Mesendoderm (in vitro differentiated cells): Measurements from ENCODE around the gene MAP3K4.

Experiments used
- DNase-seq: peaks from one replicate; pipeline ENCODE4 v3.0.0; 2013
- H2AK5ac ChIP-seq: 2 replicates; pipeline ENCODE4 v1.6.1; 2013; ENCODE audit warnings: low read length, inconsistent platforms
- H2BK120ac ChIP-seq: 2 replicates; pipeline ENCODE4 v1.6.1; 2013; ENCODE audit warnings: low read depth, mild to moderate bottlenecking, low read length, moderate library complexity, mixed read lengths
- H2BK15ac ChIP-seq: replicated peaks from 2 replicates; pipeline ENCODE4 v1.6.1; 2013; ENCODE audit warnings: low read depth, mild to moderate bottlenecking, moderate library complexity
- H2BK5ac ChIP-seq: 2 replicates; pipeline ENCODE4 v1.6.1; 2013; ENCODE audit warnings: low read length, inconsistent platforms
- H3K18ac ChIP-seq: 2 replicates; pipeline ENCODE4 v1.6.1; 2013; ENCODE audit warnings: mild to moderate bottlenecking, low read length, mixed read lengths
- H3K23ac ChIP-seq: one replicate; pipeline ENCODE4 v1.6.1; 2013; ENCODE audit warnings: low read length
- H3K27ac ChIP-seq: 2 replicates; pipeline ENCODE4 v1.5.1; 2013; ENCODE audit warnings: low read depth, mild to moderate bottlenecking, inconsistent platforms, low read length, moderate library complexity
- H3K27me3 ChIP-seq: 2 replicates; pipeline ENCODE4 v1.6.1; 2013; ENCODE audit warnings: low read length, control low read depth, mild to moderate bottlenecking, inconsistent platforms; ENCODE audit not compliant: insufficient read depth, poor library complexity
- H3K36me3 ChIP-seq: 2 replicates; pipeline ENCODE4 v1.6.1; 2013; ENCODE audit warnings: low read length, inconsistent platforms; ENCODE audit not compliant: control insufficient read depth, insufficient read depth
- H3K4ac ChIP-seq: one replicate; pipeline ENCODE4 v1.6.1; 2013; ENCODE audit warnings: low read depth, mild to moderate bottlenecking, low read length, moderate library complexity
- H3K4me1 ChIP-seq: 2 replicates; pipeline ENCODE4 v1.6.1; 2013; ENCODE audit warnings: low read depth, low read length, inconsistent platforms; ENCODE audit not compliant: control insufficient read depth
- H3K4me2 ChIP-seq: 2 replicates; pipeline ENCODE4 v1.6.1; 2013; ENCODE audit warnings: low read length
- H3K4me3 ChIP-seq: 2 replicates; pipeline ENCODE4 v1.5.1; 2013; ENCODE audit warnings: mild to moderate bottlenecking, low read length
- H3K56ac ChIP-seq: one replicate; pipeline ENCODE4 v1.6.1; 2013; ENCODE audit warnings: low read length
- H3K79me1 ChIP-seq: 2 replicates; pipeline ENCODE4 v1.6.1; 2013; ENCODE audit warnings: low read length, inconsistent platforms
- H3K79me2 ChIP-seq: 2 replicates; pipeline ENCODE4 v1.6.1; 2013; ENCODE audit warnings: mild to moderate bottlenecking, low read length; ENCODE audit not compliant: control insufficient read depth, insufficient read depth
- H3K9ac ChIP-seq: 2 replicates; pipeline ENCODE4 v1.6.1; 2013; ENCODE audit warnings: low read length, inconsistent platforms
- H4K5ac ChIP-seq: one replicate; pipeline ENCODE4 v1.6.1; 2013; ENCODE audit warnings: low read length
- H4K8ac ChIP-seq: one replicate; pipeline ENCODE4 v1.6.1; 2013; ENCODE audit warnings: low read depth, mild to moderate bottlenecking, control low read depth, low read length, moderate library complexity
- WGBS: extraction: QIAGEN DNeasy Blood & Tissue Kit; methylation state at CpG from one replicate; pipeline ENCODE4 v1.1.7; 2013; ENCODE audit warnings: low lambda C conversion rate, missing lambda C conversion rate; ENCODE audit not compliant: insufficient coverage; ENCODE audit errors: extremely low coverage; 5-methylcytosine and 5-hydroxymethylcytosine counted together

The MAP3K4 gene

GRCh38 chr6:161073930-161074329 is 82.4 kb downstream of the MAP3K4 start:
- Histone ChIP-seq H3K23ac (no peak overlapping the region), H3K18ac (no peak overlapping the region), H3K79me1 (peaks cover 13% of the 10 kb centered on the region), H4K5ac (no peak overlapping the region), H2BK15ac (no peak overlapping the region), H3K4ac (no peak overlapping the region), H3K27me3 (no peaks in the 10 kb centered on the region), H2AK5ac (no peak overlapping the region), H2BK5ac (no peak overlapping the region), H2BK120ac (no peak overlapping the region), H3K36me3 (no peaks in the 10 kb centered on the region), H4K8ac (no peak overlapping the region), H3K4me3 (no peak overlapping the region), H3K79me2 (peaks cover 10% of the 10 kb centered on the region), H3K9ac (no peak overlapping the region), H3K4me1 (peaks cover 8% of the 10 kb centered on the region), H3K27ac (no peak overlapping the region), H3K56ac (no peak overlapping the region), H3K4me2 (no peak overlapping the region)
- no peak for DNase-seq
- no CpG with 5 or more reads among the region's 5 CpGs for WGBS

- H2BK5ac ChIP-seq: no peak overlapping the region
- H3K36me3 ChIP-seq: no peaks in the 10 kb centered on the region
- no peak overlapping the region for H3K4ac ChIP-seq
- H3K4me3 ChIP-seq: no peak overlapping the region
- H3K56ac ChIP-seq: no peak overlapping the region
- no peak overlapping the region for H3K4me2 ChIP-seq
- H4K5ac ChIP-seq: no peak overlapping the region
- H3K79me1 ChIP-seq: peaks cover 7% of the 10 kb centered on the region
- peak; percentile 81 for DNase-seq
- WGBS: no CpG with 5 or more reads among the region's 5 CpGs
- no peak overlapping the region for H2AK5ac ChIP-seq
- peaks cover 3% of the 10 kb centered on the region for H3K79me2 ChIP-seq
- no peak overlapping the region for H3K18ac ChIP-seq
- no peak overlapping the region for H3K23ac ChIP-seq
- no peak overlapping the region for H4K8ac ChIP-seq
- H2BK15ac ChIP-seq: no peak overlapping the region
- H3K27ac ChIP-seq: no peak overlapping the region
- H2BK120ac ChIP-seq: no peak overlapping the region
- peaks cover 1% of the 10 kb centered on the region for H3K4me1 ChIP-seq
- no peak overlapping the region for H3K9ac ChIP-seq
- no peaks in the 10 kb centered on the region for H3K27me3 ChIP-seq
These were observed 83.0 kb downstream of the MAP3K4 start for GRCh38 chr6:161074496-161075121.

GRCh38 chr6:161076181-161076677 is 84.7 kb downstream of the MAP3K4 start:
- no peak overlapping the region for H3K9ac ChIP-seq
- H3K18ac ChIP-seq: no peak overlapping the region
- H4K5ac ChIP-seq: no peak overlapping the region
- no peak overlapping the region for H4K8ac ChIP-seq
- no peak overlapping the region for H2BK5ac ChIP-seq
- no peaks in the 10 kb centered on the region for H3K36me3 ChIP-seq
- no peaks in the 10 kb centered on the region for H3K79me2 ChIP-seq
- no peak overlapping the region for H3K27ac ChIP-seq
- H3K4me3 ChIP-seq: no peak overlapping the region
- no CpG with 5 or more reads among the region's 8 CpGs for WGBS
- H2BK120ac ChIP-seq: no peak overlapping the region
- H3K56ac ChIP-seq: no peak overlapping the region
- H3K4me1 ChIP-seq: no peaks in the 10 kb centered on the region
- H3K4me2 ChIP-seq: no peak overlapping the region
- H3K4ac ChIP-seq: no peak overlapping the region
- peak; percentile 68 for DNase-seq
- no peak overlapping the region for H3K23ac ChIP-seq
- peaks cover 4% of the 10 kb centered on the region for H3K79me1 ChIP-seq
- no peak overlapping the region for H2BK15ac ChIP-seq
- no peaks in the 10 kb centered on the region for H3K27me3 ChIP-seq
- no peak overlapping the region for H2AK5ac ChIP-seq

- Histone ChIP-seq H3K27ac (no peak overlapping the region), H3K36me3 (peaks cover 6% of the 10 kb centered on the region), H3K4me2 (no peak overlapping the region), H3K4me1 (no peaks in the 10 kb centered on the region), H2BK5ac (no peak overlapping the region), H3K4me3 (no peak overlapping the region), H3K23ac (no peak overlapping the region), H3K27me3 (no peaks in the 10 kb centered on the region), H3K4ac (no peak overlapping the region), H2BK15ac (no peak overlapping the region), H3K79me1 (peaks cover 2% of the 10 kb centered on the region), H4K5ac (no peak overlapping the region), H2BK120ac (no peak overlapping the region), H3K56ac (no peak overlapping the region), H2AK5ac (no peak overlapping the region), H4K8ac (no peak overlapping the region), H3K18ac (no peak overlapping the region), H3K9ac (no peak overlapping the region), H3K79me2 (no peaks in the 10 kb centered on the region)
- WGBS: no CpG with 5 or more reads among the region's 12 CpGs
- DNase-seq: peak; percentile 40
These were observed 88.1 kb downstream of the MAP3K4 start for GRCh38 chr6:161079566-161080262.

GRCh38 chr6:161080263-161080970 is 88.8 kb downstream of the MAP3K4 start:
- H2BK120ac ChIP-seq: no peak overlapping the region
- H3K9ac ChIP-seq: no peak overlapping the region
- H3K27ac ChIP-seq: no peak overlapping the region
- H3K4me1 ChIP-seq: no peaks in the 10 kb centered on the region
- no peak overlapping the region for H3K4me2 ChIP-seq
- H3K56ac ChIP-seq: no peak overlapping the region
- H4K5ac ChIP-seq: no peak overlapping the region
- H4K8ac ChIP-seq: no peak overlapping the region
- no peak overlapping the region for H3K4ac ChIP-seq
- no peaks in the 10 kb centered on the region for H3K79me2 ChIP-seq
- no peak overlapping the region for H2AK5ac ChIP-seq
- H3K36me3 ChIP-seq: peaks cover 6% of the 10 kb centered on the region
- no peaks in the 10 kb centered on the region for H3K27me3 ChIP-seq
- no peak overlapping the region for H2BK5ac ChIP-seq
- H2BK15ac ChIP-seq: no peak overlapping the region
- no peak overlapping the region for H3K4me3 ChIP-seq
- DNase-seq: no peak
- no peak overlapping the region for H3K18ac ChIP-seq
- H3K79me1 ChIP-seq: peaks cover 2% of the 10 kb centered on the region
- WGBS: no CpG with 5 or more reads among the region's 12 CpGs
- H3K23ac ChIP-seq: no peak overlapping the region
